Effector CD8-positive, alpha-beta T cell (primary cell): ENCODE data around the gene AMER3.

Source experiments
- DNase-seq: peaks from one replicate; lab custom pipeline; 2025; lab: John Stamatoyannopoulos, UW

AMER3 gene

GRCh38 chr2:130756053-130756873 is 923 bp downstream of the AMER3 start:
- no peak for DNase-seq

- DNase-seq = no peak
These were observed 1.7 kb downstream of the AMER3 start for GRCh38 chr2:130756874-130757668.

GRCh38 chr2:130759906-130760753 is 4.8 kb downstream of the AMER3 start:
- DNase-seq = no peak

GRCh38 chr2:130760754-130761751 is 5.7 kb downstream of the AMER3 start:
- DNase-seq = no peak

- DNase-seq = no peak
These were observed 6.9 kb downstream of the AMER3 start for GRCh38 chr2:130762031-130762909.

- DNase-seq = no peak
These were observed 7.6 kb downstream of the AMER3 start for GRCh38 chr2:130762910-130763385.

- no peak for DNase-seq
These were observed 8.1 kb downstream of the AMER3 start for GRCh38 chr2:130763405-130763804.

GRCh38 chr2:130764035-130764820 is 8.9 kb downstream of the AMER3 start:
- no peak for DNase-seq

GRCh38 chr2:130764821-130765115 is 9.4 kb downstream of the AMER3 start:
- DNase-seq = no peak

- DNase-seq = no peak
These were observed 10.1 kb downstream of the AMER3 start for GRCh38 chr2:130765464-130765863.

GRCh38 chr2:130766037-130766436 is 10.7 kb downstream of the AMER3 start:
- DNase-seq = no peak

GRCh38 chr2:130766711-130767407 is 11.5 kb downstream of the AMER3 start:
- DNase-seq = no peak

- DNase-seq = no peak
These were observed 12.1 kb downstream of the AMER3 start for GRCh38 chr2:130767408-130767775.

- no peak for DNase-seq
These were observed 13.0 kb downstream of the AMER3 start for GRCh38 chr2:130768191-130768855.

GRCh38 chr2:130769343-130769907 is 14.1 kb downstream of the AMER3 start:
- no peak for DNase-seq

- no peak for DNase-seq
These were observed 21.2 kb downstream of the AMER3 start for GRCh38 chr2:130776550-130776949.

GRCh38 chr2:130778781-130779180 is 23.4 kb downstream of the AMER3 start:
- no peak for DNase-seq
